GOT3 (cell line): ENCODE measurements around the gene GNG2.

Source experiments
- DNase-seq: peaks from one replicate; lab custom pipeline; 2025; ENCODE audit warnings: mixed read lengths; lab: John Stamatoyannopoulos, UW

The GNG2 gene

DNA sequence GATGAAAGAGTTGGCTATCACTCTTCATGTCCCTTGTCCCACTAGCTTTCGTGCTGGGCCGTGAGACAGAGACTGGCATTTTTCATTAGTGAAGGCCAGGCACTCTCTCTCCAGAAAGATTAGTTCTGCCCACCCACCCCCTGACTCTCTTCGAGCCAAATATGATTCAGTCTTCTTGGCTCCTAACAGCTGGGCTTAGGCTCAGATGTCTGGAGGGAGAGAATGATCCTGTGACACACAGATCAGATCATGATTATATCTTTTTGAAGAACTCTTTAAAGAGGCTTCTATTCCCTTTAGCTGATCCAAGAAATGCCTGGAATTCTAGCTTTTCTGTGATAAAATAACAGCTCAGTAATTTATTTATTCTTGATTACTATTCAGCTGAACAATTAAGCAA is 5.2 kb upstream of the GNG2 start:
- DNase-seq: no peak

DNA sequence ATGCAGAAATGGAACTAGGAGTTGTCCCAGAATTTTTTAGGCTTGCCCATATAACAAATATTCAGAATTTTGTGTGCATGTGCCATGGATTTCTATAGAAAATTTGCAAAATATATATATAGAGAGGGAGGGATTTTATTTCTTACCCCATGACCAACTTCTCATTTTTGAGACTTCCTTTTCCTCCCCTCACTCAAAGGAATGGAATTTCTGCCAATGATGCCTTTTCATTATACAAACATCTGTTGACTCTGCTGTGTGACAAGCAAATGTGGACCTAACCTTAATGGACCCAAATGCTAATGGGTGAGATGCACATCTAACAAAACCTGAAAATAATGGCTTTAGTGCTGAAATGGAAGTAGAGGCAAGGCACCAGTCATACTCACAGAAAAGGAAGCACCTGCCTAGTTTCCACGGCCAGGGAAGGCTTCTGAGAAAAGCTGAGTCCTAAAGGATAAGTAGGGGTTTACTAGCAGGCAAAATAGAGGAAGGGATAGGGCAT is 3.6 kb upstream of the GNG2 start:
- no peak for DNase-seq

DNA sequence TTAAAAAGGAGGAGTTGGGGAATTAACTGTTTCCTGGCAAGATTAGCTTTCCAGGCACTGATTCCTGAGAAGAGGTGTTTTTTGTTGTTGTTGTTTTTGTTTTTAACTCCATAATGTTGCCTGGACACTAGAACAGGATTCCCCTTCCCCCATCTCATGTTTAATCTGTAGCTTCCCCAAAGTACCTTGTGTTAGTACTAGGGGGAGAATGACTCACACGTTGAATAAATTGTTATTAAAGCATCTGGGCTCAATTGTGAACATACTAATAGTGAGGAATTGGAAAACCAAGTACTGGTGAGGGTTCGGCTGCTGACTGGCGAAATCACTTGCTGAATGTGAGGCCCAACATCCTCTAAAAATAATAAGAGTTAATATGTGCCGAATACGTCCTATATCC is 1.3 kb upstream of the GNG2 start:
- DNase-seq: no peak

DNA sequence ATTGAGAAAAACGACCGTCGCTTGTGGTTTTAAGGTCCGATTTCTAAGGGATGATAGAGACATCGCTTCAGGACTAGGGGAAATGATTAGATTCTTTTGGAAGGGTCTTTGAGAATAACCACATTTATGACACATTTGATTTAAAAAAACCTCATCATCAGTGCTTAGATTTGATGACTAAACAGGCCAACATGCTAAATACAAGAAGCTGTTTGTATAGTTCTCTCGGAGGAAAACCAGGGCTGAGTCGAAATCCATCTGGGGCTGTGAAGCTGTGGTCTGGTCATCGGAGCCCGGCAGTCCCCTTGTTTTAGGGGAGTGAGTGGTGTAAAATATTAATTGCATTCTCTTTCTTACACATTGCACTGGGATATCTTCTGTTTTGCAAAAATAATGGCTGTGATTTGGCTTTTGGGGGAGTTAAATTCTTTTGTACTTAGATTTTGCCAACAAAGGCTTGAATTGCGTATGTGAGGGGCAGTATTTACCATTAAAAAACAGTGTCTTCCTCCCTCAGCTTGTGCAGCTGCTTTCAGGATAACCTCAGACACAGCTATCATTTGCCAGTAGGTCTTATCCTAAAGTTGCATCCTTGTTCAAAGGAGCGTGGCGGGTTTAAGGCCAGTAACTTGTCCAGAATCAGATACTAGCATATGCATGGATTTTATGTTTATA is 550 bp downstream of the GNG2 start:
- DNase-seq: no peak

DNA sequence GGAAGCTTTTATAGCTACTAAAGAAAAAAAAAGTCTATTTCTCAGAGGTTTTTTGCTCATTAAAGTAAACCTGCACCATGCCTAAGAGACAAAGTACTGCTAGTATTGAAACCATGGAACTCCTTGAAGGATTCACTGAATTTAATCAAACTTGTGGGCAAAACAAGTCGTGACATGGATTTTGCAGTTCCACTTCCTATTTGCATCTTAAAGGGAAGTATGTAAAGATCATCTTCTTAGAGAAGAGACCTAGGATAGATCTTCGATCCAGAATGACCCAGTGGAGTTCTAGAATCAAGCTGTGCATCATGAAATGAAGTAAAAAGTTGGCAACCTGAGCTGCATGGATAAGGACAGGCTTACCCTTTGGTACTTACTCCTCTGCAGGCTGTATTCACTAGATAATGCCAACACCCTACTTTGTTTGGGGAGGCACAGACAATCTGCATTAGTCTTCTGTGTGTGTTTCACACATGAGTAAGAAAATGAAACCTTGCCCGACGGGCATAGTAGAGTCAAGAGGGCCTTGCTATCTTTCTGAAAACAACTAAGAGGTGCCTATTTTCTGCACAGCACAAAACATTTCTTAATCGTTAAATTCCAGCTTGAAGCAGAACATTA is 1.9 kb downstream of the GNG2 start:
- DNase-seq: no peak

DNA sequence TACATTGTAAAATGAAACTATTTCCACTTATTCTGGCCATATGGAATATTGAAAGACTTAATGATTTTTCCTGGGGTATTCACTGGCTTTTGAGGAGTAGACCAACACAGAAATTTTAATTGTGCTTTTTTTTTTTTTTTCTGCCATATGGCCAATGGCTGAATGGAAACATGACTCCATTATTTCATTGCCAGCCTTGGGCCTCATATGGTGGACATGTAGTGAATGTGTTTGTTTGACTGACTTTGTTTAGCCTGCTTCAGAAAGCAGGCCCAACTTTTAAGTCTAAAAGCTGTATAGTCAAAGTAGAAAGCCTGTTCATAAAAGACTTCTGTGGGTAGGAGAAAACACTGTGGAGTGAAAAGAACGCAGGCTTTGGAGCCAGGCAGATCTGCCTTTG is 2.4 kb downstream of the GNG2 start:
- no peak for DNase-seq

DNA sequence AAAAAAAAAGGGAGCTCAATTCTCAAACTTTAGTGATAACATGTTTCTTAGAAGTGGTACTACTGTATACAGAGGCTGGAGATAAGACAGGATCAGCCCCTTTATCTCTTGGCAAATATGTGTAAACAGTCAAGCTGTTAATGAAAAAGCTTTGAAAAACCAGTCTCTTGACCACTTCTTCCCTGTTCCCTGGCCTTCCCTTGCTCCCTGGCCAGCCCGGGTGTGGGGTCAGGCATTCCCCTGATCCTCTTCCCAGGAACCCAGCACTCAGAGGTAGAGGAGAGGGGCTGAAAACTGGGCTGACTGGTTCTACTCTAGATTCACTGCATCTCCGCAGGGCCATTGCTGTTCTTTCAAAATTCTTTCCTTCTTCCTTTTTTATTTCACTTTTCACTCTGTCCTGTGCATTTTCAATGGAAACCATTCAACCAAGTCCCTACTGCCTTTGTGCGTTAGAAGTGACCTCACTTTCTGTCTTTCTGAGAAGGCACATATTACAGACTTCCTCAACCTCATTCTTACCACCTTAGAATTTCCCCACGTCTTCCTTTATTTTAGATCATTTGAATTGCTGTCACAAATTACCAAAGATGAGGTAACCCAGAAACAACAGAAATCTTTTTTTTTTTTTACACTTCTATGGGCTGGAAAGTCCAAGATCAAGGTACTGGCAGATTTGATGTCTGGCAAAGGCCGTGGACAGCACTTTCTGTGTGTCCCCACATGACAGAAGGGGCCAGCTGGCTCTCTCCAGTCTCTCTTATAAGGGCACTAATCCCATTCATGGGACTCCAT is 5.7 kb downstream of the GNG2 start:
- no peak for DNase-seq

DNA sequence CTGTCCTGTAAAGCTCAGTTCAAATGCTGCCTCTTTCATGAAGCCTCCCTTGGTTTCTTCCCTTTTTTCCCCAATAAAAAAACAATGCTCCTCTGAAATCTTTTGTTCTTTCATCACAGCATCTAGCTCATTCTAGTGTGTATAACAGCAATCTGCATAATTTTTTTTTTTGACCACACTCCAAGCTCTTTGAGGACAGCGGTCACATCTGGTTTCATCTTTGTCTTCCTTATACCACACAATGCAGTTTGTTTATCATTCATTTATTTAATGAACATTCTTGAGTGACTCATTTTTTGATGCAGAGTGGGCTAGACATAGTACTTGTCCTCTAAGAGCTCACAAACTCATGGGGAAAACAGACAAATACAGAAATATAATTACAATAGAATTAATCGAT is 7.3 kb downstream of the GNG2 start:
- no peak for DNase-seq

DNA sequence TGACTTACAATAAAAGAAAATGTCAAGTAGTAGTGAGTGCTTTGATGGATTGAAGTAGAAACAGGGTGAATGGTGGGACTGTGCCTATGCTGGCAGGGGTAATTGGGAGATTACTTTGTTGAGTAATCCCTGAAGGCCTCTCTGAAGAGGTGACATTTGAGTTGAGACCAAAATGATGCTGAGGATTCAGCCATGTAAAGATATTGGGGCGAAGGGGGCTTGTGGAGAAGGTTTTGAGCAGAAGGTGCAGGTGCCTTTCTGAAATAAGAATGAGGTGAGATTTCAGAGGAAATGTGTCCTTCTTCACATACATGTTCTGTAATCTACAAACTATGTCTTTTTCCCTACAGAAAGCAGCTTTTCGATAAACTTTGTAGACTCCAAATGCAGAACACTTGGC is 8.0 kb downstream of the GNG2 start:
- no peak for DNase-seq

DNA sequence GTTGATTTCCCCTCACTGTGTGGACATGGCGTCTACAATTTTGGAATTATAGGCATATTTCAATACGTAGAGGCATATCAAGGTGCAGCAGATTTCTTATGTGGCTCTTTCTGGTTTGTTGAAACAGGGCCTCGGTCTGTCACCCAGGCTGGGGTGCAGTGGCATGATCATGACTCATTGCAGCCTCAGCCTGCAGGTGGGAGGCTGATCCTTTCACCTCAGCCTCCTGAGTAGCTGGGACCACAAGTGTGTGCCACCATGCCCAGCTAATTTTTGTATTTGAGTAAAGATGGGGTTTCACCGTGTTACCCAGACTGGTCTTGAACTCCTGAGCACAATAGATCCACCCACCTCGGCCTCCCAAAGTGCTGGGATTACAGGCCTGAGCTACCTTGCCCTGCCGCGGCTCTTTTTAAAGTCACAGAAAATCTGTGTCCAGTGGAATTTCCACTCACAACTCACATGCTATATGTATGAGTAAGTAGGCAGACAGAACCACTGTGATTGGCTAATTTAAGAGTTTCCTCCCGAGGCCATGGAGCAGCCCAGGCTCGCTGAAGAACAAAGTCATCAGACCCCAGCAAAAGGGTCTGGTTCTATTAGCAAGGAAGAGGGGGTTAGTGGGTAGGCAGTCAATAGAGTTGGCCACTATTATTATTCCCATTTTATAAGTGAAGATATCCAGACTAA is 9.1 kb downstream of the GNG2 start:
- DNase-seq: no peak

DNA sequence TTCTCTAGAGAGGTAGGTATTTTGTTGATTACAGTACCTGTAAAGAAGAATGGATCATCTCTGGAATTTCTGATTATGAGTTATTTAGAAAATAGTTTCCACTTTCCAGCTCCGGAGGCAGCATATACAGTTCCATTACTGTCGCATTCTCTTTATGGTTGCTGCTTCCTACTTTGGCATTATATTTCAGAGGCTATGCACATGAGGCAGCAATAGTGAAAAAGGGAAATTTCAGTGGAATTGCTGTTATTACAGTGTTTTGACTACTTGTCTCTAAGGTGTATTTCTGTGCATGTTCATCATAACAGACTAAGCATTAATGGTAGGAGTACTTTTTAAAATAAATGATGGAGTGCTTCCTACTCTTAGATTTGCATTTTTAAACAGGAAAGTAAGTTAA is 10.2 kb downstream of the GNG2 start:
- no peak for DNase-seq

DNA sequence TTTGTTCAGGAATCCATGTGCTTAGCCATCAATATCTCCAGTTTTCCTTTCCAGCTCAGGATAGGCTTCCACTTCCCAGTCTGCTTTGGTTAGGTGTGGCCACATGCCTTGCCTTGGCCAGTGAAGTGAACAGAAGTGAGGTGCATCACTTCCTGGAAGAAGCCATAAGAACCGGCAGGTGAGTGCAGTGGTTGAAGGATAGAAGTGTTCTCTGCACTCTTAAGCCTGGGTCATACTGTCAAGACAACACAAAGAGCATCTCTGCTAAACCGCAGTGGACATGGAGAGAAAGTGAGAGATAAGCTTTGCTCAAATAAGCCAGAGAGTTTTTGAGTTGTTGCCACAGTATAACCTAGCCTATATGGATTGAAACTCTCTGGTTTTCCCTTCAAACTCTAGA is 11.4 kb downstream of the GNG2 start:
- DNase-seq: no peak

DNA sequence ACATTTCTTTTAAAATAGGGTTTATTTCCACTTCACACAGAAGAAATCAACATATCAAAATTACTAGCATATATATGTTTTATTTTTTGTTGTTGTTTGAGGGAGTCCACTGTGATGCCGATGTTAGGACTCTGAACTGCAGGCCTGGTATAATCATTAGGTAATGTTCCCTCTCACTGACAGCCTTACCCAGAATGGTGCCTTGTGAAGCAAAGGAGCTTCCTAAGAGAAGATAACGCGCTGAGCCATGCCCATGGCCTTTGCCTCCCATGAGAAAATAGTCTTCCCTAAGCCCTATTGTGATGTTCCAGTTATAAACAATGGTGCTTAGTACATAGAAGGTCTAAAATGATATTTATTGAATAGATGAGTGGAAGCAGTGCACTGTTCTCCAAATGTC is 12.0 kb downstream of the GNG2 start:
- no peak for DNase-seq

DNA sequence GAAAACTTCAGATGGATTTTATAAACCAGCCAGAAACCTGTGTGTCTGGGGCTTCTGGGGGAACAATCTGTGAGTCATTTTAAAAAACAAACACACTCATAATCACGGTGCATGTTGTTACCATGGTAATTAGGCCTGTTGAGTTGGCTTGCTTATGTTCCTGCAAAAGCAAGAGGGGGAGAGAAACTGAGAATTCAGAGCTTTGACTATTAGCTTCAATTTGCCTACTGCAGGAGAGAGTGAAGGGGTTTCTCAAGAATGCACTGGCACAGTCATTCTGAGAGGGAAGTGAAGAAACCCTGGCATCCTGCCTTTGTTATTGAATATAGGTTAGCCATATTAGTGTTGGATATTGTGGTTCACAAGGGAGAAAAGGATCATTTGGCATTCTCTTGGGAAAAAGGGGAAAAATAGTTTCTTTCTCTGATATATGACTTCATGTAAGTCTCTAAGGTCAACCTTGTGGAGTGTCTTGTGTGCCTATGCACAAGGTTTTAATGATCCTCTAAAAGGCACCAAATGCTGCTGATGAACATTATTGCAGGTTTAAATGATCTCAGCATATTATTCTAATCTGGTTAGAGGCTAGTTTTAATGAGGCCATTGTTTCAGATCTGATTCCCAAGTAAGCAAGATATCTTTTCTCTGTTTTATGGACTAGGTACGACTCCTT is 12.9 kb downstream of the GNG2 start:
- peak; percentile 12 for DNase-seq

DNA sequence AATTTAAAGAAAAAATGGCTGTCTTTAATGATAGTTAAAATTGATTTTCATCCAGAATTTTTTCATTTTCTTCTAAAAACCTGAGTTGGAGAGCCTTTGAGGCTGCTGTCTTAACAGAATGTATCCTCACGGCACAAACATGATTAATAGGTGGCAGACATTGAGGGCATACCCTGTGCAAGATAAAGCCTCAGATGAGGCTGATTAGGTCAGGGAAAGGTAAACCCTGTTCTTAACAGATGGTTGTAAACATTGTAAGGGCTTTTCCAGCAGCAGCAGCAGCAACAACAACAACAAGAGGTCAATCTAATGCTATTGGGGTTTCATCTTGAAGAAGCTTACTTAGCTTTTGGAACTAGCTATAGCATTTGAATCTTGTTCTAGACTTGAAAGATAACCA is 17.4 kb downstream of the GNG2 start:
- no peak for DNase-seq

DNA sequence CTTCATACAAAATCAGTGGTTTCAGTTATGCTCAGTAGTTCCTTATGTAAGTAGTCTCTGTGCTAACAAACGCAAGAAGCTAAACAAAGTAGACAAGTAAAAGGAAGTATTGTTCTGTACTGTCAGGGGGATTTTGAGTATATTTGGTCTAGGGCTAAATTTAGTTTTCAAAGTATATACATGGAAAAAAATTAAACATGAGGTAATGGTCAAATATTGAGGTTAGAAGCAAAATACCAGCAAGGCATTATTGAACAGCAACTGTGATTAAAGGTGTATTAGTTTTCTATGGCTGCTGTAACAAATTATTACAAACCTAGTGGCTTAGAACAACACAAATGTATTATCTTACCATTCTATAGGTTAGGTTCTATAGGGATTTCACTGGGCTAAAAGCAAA is 18.8 kb downstream of the GNG2 start:
- no peak for DNase-seq

DNA sequence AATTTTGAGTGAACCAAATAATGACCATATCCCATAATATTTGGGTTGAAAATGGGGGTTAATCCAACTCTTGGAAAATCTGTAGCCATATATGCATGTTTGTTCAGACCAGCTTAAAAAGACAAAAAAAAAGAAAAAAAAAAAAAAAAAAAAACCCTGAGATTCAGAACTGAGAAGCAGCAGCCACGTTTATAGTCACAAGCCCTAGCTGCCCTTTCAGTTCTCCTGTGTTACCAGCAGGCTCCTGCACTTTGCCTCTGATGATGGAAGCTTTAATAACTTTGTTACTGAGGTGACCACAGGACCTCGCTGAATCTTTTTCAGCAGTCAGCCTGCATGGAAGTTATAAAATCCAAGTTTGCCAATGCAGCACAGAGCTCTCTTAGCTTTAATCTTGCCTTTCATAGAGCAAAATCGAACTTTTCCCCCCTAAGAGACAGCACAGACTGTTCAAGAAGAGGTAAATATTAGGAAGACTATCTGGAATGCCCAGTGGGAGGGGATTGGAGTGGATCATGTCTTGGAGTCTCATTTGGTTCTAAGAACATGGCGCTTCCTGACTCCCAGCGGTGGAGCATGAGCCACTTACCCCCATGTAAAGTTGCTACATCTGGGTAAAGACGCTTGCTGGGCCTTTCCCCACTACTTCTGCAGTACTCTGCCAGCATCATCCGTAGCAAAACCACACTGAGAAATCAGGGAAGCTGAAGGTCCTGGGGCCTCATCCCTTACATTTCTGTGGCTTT is 20.6 kb downstream of the GNG2 start:
- DNase-seq: no peak

DNA sequence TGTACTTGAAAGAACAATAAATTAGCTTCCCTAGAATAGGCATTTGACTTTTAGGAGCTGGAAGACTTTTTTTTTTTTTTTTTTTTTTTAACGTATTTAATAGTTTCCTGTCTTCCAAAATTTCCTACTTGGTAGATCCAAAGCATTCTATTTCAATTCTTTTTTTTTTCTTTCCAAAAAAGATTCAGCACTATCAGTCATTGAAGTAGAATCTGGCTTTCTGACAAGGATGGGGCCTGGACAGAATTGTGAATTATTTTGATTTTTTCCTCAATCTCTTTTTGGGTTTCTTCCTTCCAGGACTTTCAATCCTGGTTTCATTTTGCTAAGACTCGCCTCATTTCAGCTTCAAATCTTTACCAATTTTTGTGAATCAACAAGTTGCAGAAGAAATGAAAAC is 21.2 kb downstream of the GNG2 start:
- no peak for DNase-seq

DNA sequence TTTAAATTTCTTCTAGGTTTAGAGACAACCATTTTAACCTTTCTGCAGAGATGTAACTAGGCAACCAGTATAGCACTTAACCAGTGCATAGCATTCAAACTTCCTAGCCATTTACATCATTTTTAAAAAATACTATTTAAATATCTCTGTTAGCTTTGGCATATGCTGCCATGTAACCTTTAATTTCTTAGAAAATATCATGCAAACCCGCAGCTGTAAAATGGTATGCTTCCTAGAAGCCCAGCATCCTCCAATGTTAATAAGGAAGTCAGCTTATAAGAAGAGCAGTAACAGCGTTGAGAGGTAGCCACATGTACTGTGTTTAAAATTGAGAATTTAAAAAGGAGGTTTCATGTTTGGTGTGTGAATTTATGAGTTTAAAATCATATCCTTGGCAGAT is 22.8 kb downstream of the GNG2 start:
- no peak for DNase-seq

DNA sequence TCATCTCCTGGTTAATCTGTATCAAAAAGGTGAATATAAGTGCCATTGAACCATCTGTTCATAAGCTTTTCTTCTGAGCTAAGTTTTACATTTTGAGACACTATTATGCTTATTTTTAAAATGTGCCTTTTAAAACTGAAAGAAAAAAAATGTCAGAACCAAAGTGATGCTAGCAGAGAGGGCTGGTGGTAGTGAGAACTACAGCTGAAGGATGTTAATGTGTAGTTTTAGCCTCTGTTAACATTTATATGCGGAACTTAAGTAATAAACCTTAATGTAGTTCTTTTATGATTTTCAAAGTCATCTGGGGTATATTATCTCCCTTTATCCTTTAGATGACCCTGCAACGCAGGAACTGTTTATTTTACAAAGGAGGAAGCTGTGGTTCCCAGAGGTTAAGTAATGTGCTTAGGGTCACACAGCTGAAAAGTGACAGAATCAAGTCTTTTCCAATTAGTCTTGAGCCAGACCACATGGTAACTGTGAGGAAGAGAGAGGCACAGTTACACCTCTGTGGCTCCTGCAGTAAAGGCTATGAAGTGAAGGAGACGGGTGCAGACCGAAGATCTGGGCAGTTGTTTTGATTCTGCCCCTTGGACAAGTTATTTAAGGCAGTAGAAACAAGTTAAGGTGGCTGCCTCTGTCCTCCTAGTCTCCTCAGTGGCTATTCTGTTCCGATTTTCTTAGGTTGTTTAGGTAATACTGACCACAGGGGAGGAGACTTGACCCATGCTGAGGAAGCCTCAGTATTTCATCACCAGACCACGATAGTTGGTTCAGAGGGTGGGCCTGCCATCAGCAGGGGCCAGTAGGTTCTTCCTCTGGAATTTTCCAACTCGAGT is 23.9 kb downstream of the GNG2 start:
- DNase-seq: no peak
